GM18502 (cell line): ENCODE data around the gene IGSF3.

ENCODE experiments used
- ATAC-seq: cut with Tn5 transposase; IDR thresholded peaks from one replicate; pipeline ENCODE4 v1.9.1; 2021; ENCODE audit warnings: mild to moderate bottlenecking; ENCODE audit not compliant: unreplicated experiment, poor library complexity

Gene IGSF3

GRCh38 chr1:116538544-116538943, 129.0 kb downstream of the IGSF3 start:
- ATAC-seq: peak; percentile 85

- ATAC-seq: no peak
Observed at GRCh38 chr1:116537898-116538297, 129.6 kb downstream of the IGSF3 start.

- ATAC-seq: no peak
Observed at GRCh38 chr1:116537040-116537831, 130.3 kb downstream of the IGSF3 start.

GRCh38 chr1:116534014-116534739, 133.4 kb downstream of the IGSF3 start:
- no peak for ATAC-seq

- ATAC-seq: no peak
Observed at GRCh38 chr1:116533429-116533820, 134.1 kb downstream of the IGSF3 start.

- no peak for ATAC-seq
Observed at GRCh38 chr1:116532671-116533428, 134.7 kb downstream of the IGSF3 start.

GRCh38 chr1:116531917-116532316, 135.6 kb downstream of the IGSF3 start:
- no peak for ATAC-seq

GRCh38 chr1:116529681-116530080, 137.9 kb downstream of the IGSF3 start:
- no peak for ATAC-seq

- no peak for ATAC-seq
Observed at GRCh38 chr1:116529199-116529631, 138.3 kb downstream of the IGSF3 start.

- ATAC-seq: no peak
Observed at GRCh38 chr1:116528329-116529083, 139.0 kb downstream of the IGSF3 start.

- no peak for ATAC-seq
Observed at GRCh38 chr1:116525440-116525839, 142.1 kb downstream of the IGSF3 start.
